ENCODE results near the gene KCNH2.

- TF ChIP-seq CTCF (IDR thresholded peaks at IDR 0.05): no peak
- no peak for TF ChIP-seq ZFX (IDR thresholded peaks at IDR 0.05; ENCODE audit: borderline replicate concordance)
Measured at GRCh38 chr7:150912427-150912826, 65.7 kb downstream of the KCNH2 start.
